ENCODE data around the gene TNIP2.

- TF ChIP-seq CTCF (IDR thresholded peaks at IDR 0.05; ENCODE audit: control extremely low read depth in 1 of 3, insufficient read depth in 1 of 3, low read depth in 1 of 3, low read length in 3 of 3) = no peak
- no peak for TF ChIP-seq EZH2 (IDR thresholded peaks at IDR 0.05; ENCODE audit: low read depth, low read length, severe bottlenecking)
- no peak for TF ChIP-seq POLR2AphosphoS5 (IDR thresholded peaks at IDR 0.05; ENCODE audit: low read depth, low read length)
- TF ChIP-seq CEBPB (IDR thresholded peaks at IDR 0.05; ENCODE audit: low read depth, low read length) = no peak
- peak in 1 of 2 experiments; percentile 6; a peak in 1 of 4 replicates for TF ChIP-seq RAD21 (IDR thresholded peaks at IDR 0.05 in 1 of 2, conservative IDR thresholded peaks at IDR 0.05 in 1 of 2; ENCODE audit: low read depth in 2 of 2, low read length in 2 of 2)
Observed at GRCh38 chr4:2750719-2751605, 5.2 kb downstream of the TNIP2 start.
